DOHH2 (cell line): ENCODE measurements around the gene MDM1.

Source experiments
- CTCF ChIP-seq: fragments of 200-600 bp; sonication (generic); IDR thresholded peaks from one replicate; pipeline ENCODE4 v1.5.1; 2014; ENCODE audit warnings: antibody characterized with exemption, mild to moderate bottlenecking, low read depth, low read length; ENCODE audit not compliant: poor library complexity, severe bottlenecking
- EZH2phosphoT487 ChIP-seq: fragments of 200-600 bp; sonication (generic); IDR thresholded peaks from 2 replicates; pipeline ENCODE4 v1.6.1; 2017; ENCODE audit warnings: borderline replicate concordance, mild to moderate bottlenecking, antibody characterized with exemption, low read length, moderate library complexity, mixed read lengths

- no peak for TF ChIP-seq CTCF
- no peak for TF ChIP-seq EZH2phosphoT487
Measured at GRCh38 chr12:68340404-68341270, 8.5 kb upstream of the MDM1 start.
